Testis (tissue), 2 donors: ENCODE data around the gene GTF2I.
"Not testable (repeated sequence)": the region's sequence is repeated elsewhere in the genome, so short reads cannot be mapped to it uniquely, and the experiment has no call there.

ENCODE experiments used
- POLR2A ChIP-seq: fragments of 450-650 bp; IDR thresholded peaks from one replicate; pipeline ENCODE4 v1.6.1; 2017; ENCODE audit warnings: antibody characterized with exemption, mild to moderate bottlenecking, moderate library complexity
- TF ChIP-seq, protein P1 (sequence below), 3 experiments: fragments of 450-650 bp in 2 of 3; fragments of 200-600 bp in 1 of 3; sonication (generic) in 1 of 3; IDR thresholded peaks; one replicate each; pipeline ENCODE4 v1.5.1; 2016 to 2019; ENCODE audit warnings: antibody characterized with exemption in 3 of 3, mild to moderate bottlenecking in 2 of 3, moderate library complexity in 1 of 3

GRCh38 chr7:74781746-74782145 is 124.2 kb downstream of the GTF2I start:
- not testable (repeated sequence) for TF ChIP-seq POLR2A
- TF ChIP-seq, protein P1, sequence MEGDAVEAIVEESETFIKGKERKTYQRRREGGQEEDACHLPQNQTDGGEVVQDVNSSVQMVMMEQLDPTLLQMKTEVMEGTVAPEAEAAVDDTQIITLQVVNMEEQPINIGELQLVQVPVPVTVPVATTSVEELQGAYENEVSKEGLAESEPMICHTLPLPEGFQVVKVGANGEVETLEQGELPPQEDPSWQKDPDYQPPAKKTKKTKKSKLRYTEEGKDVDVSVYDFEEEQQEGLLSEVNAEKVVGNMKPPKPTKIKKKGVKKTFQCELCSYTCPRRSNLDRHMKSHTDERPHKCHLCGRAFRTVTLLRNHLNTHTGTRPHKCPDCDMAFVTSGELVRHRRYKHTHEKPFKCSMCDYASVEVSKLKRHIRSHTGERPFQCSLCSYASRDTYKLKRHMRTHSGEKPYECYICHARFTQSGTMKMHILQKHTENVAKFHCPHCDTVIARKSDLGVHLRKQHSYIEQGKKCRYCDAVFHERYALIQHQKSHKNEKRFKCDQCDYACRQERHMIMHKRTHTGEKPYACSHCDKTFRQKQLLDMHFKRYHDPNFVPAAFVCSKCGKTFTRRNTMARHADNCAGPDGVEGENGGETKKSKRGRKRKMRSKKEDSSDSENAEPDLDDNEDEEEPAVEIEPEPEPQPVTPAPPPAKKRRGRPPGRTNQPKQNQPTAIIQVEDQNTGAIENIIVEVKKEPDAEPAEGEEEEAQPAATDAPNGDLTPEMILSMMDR (IDR thresholded peaks at IDR 0.05): not testable (repeated sequence)
